GM19438 (cell line): ENCODE measurements around the gene LCE4A.
"Not testable (repeated sequence)": the region's sequence is repeated elsewhere in the genome, so short reads cannot be mapped to it uniquely, and the experiment has no call there.

Experiments
- ATAC-seq: cut with Tn5 transposase; IDR thresholded peaks from one replicate; pipeline ENCODE4 v1.9.1; 2021; ENCODE audit warnings: low read depth; ENCODE audit not compliant: unreplicated experiment

Gene LCE4A

GRCh38 chr1:152707860-152708259 is at the start of gene LCE4A:
LCE4A (plus strand) TSS chr1:152708160; CDS start chr1:152709076, 916 bp downstream.
- no peak for ATAC-seq

GRCh38 chr1:152658649-152659048 is 49.3 kb upstream of the LCE4A start:
- ATAC-seq, result no peak

- ATAC-seq, result no peak
Observed at GRCh38 chr1:152663098-152663497, 44.9 kb upstream of the LCE4A start, which contains the start of gene LCE2D. LCE2D (plus strand) TSS chr1:152663380; CDS start chr1:152664106, 726 bp downstream.

GRCh38 chr1:152666171-152666570 is 41.8 kb upstream of the LCE4A start:
- ATAC-seq, result not testable (repeated sequence)

GRCh38 chr1:152667648-152668047 is 40.3 kb upstream of the LCE4A start:
- no peak for ATAC-seq

GRCh38 chr1:152673016-152673415 is 34.9 kb upstream of the LCE4A start:
- no peak for ATAC-seq

GRCh38 chr1:152674983-152675382 is 33.0 kb upstream of the LCE4A start, which contains the start of gene LCE2C:
LCE2C (plus strand) TSS chr1:152675279; CDS start chr1:152676016, 737 bp downstream.
- not testable (repeated sequence) for ATAC-seq

- no peak for ATAC-seq
Observed at GRCh38 chr1:152679459-152679858, 28.5 kb upstream of the LCE4A start.

GRCh38 chr1:152681616-152682015 is 26.3 kb upstream of the LCE4A start:
- ATAC-seq, result no peak

- no peak for ATAC-seq
Observed at GRCh38 chr1:152683846-152684245, 24.1 kb upstream of the LCE4A start.

GRCh38 chr1:152685823-152686222 is 22.1 kb upstream of the LCE4A start, which contains the start of gene LCE2B:
LCE2B (plus strand) TSS chr1:152686123; CDS start chr1:152686844, 721 bp downstream.
- ATAC-seq, result not testable (repeated sequence)

- ATAC-seq, result no peak
Observed at GRCh38 chr1:152697701-152698600, 10.0 kb upstream of the LCE4A start, which contains the start of gene LCE2A. LCE2A (plus strand) TSS chr1:152698345; CDS start chr1:152698902, 557 bp downstream.

GRCh38 chr1:152699746-152700145 is 8.2 kb upstream of the LCE4A start:
- ATAC-seq, result no peak

GRCh38 chr1:152718238-152718637 is 10.3 kb downstream of the LCE4A start:
- no peak for ATAC-seq

- no peak for ATAC-seq
Observed at GRCh38 chr1:152725261-152725660, 17.3 kb downstream of the LCE4A start.

- no peak for ATAC-seq
Observed at GRCh38 chr1:152728986-152729385, 21.0 kb downstream of the LCE4A start.

GRCh38 chr1:152735648-152736047 is 27.7 kb downstream of the LCE4A start:
- ATAC-seq, result no peak

GRCh38 chr1:152737997-152738396 is 30.0 kb downstream of the LCE4A start:
- ATAC-seq, result no peak

- ATAC-seq, result no peak
Observed at GRCh38 chr1:152739841-152740240, 31.9 kb downstream of the LCE4A start.

GRCh38 chr1:152741656-152742055 is 33.7 kb downstream of the LCE4A start:
- no peak for ATAC-seq

GRCh38 chr1:152743371-152744145 is 35.6 kb downstream of the LCE4A start:
- no peak for ATAC-seq
